Fibroblast of lung (primary cell): ENCODE data around the gene CARD8.

Source experiments
- CTCF ChIP-seq, 2 donors: IDR thresholded peaks in 1 of 2; conservative IDR thresholded peaks in 1 of 2; 1 replicate in 1 of 2; 2 replicates in 1 of 2; pipeline ENCODE4 v1.5.1; 2011 to 2012; ENCODE audit warnings: low read length in 2 of 2, control low read depth in 1 of 2, inconsistent platforms in 1 of 2, low read depth in 1 of 2, mild to moderate bottlenecking in 1 of 2
- EZH2 ChIP-seq: IDR thresholded peaks from 2 replicates; pipeline ENCODE4 v1.5.1; 2012; ENCODE audit warnings: low read length, control low read depth, mild to moderate bottlenecking; ENCODE audit errors: missing control alignments

GRCh38 chr19:48203794-48204628 lies 51.7 kb downstream of the CARD8 start:
- TF ChIP-seq CTCF (conservative IDR thresholded peaks at IDR 0.05 in 1 of 2, IDR thresholded peaks at IDR 0.05 in 1 of 2; ENCODE audit: low read depth in 1 of 2, low read length in 2 of 2) = no peak
- no peak for TF ChIP-seq EZH2
